Glomerular visceral epithelial cell (primary cell): Measurements from ENCODE around the gene OSBPL3.

Experiments
- DNase-seq: peaks from one replicate; pipeline ENCODE4 v3.0.0-alpha.2; 2016; ENCODE audit errors: extremely low spot score

Gene OSBPL3

GRCh38 chr7:24763303-24763901 is 216.6 kb downstream of the OSBPL3 start:
- DNase-seq = no peak

- no peak for DNase-seq
These were observed 217.2 kb downstream of the OSBPL3 start for GRCh38 chr7:24762771-24763170.

- DNase-seq = no peak
These were observed 219.0 kb downstream of the OSBPL3 start for GRCh38 chr7:24760968-24761367.

GRCh38 chr7:24757353-24758275 is 222.4 kb downstream of the OSBPL3 start, which contains the start of gene GSDME:
TSS of gene GSDME (minus strand) at chr7:24757464. CDS start at chr7:24749774, 7,690 bp downstream.
- DNase-seq = peak; percentile 80

- peak; percentile 68 for DNase-seq
These were observed 223.2 kb downstream of the OSBPL3 start for GRCh38 chr7:24756545-24757352.

GRCh38 chr7:24755541-24756407 is 224.2 kb downstream of the OSBPL3 start:
- peak; percentile 78 for DNase-seq

GRCh38 chr7:24754906-24755506 is 225.0 kb downstream of the OSBPL3 start:
- no peak for DNase-seq

GRCh38 chr7:24752073-24752800 is 227.7 kb downstream of the OSBPL3 start:
- no peak for DNase-seq

GRCh38 chr7:24751484-24751883 is 228.5 kb downstream of the OSBPL3 start:
- no peak for DNase-seq

- no peak for DNase-seq
These were observed 229.4 kb downstream of the OSBPL3 start for GRCh38 chr7:24750441-24751055.

- no peak for DNase-seq
These were observed 231.5 kb downstream of the OSBPL3 start for GRCh38 chr7:24748521-24748920.
